Mucosa of descending colon (tissue), 3 donors: ENCODE measurements around the gene KRT20. TPM values are rescaled to one million over a fixed set of nuclear protein-coding genes. Genes with fewer than 3 reads are reported as not detected.

ENCODE experiments used
- ATAC-seq: fragments of 200-7000 bp; cut with Tn5 transposase; one replicate; pipeline ENCODE4 v1.9.1; 2020; ENCODE audit warnings: mild to moderate bottlenecking, moderate library complexity
- DNase-seq, 3 donors: peaks; one replicate each; pipeline ENCODE4 v3.0.0-alpha.2; 2020
- H3K36me3 ChIP-seq: fragments of 200-600 bp; one replicate; pipeline ENCODE4 v1.8.0; 2021; ENCODE audit warnings: low read depth, mild to moderate bottlenecking
- H3K4me1 ChIP-seq: fragments of 200-600 bp; one replicate; pipeline ENCODE4 v1.8.0; 2021; ENCODE audit warnings: low read depth, mild to moderate bottlenecking
- H3K4me3 ChIP-seq: fragments of 200-600 bp; one replicate; pipeline ENCODE4 v1.8.0; 2021; ENCODE audit warnings: mild to moderate bottlenecking
- H3K9me3 ChIP-seq: fragments of 200-600 bp; one replicate; pipeline ENCODE4 v1.8.0; 2021; ENCODE audit warnings: mild to moderate bottlenecking
- CTCF ChIP-seq: fragments of 200-600 bp; IDR thresholded peaks from one replicate; pipeline ENCODE4 v1.8.0; 2022; ENCODE audit warnings: antibody characterized with exemption, mild to moderate bottlenecking
- intact Hi-C, 2 donors: fragments of 100-400 bp; cut with DNase I in 1 of 2; cut with micrococcal nuclease in 1 of 2; formaldehyde crosslinking; loops; one replicate each; pipeline versions ENCODE4 v1.11.0 to v1.11.1; 2022; cut with DNase I, micrococcal nuclease
- total RNA-seq, 3 donors: library from RNA; stranded (reverse); fragmentation: NEBNext Ultra II Directional in 2 of 3; extraction: Animal tissue kit (Norgen Biotek cat#: 25700) in 2 of 3; gene quantifications; one replicate each; pipeline versions ENCODE4 v1.2.1 to v1.2.4, GENCODE V29; 2021 to 2023
- donor health status: DM: no; HTN: no; CAD: no; lungs with moderate emphysema.
- donor health status: DM: no; HTN: no; CAD: no.
- donor health status: DM: no; HTN: yes; CAD: no.

Gene KRT20
- total RNA-seq, 3 donors from 2014 or later: 553 to 1,810 (median 1,312) TPM

- Histone ChIP-seq H3K36me3 (no peaks in the 10 kb centered on the region), H3K4me1 (peaks cover 4% of the 10 kb centered on the region), H3K9me3 (no peaks in the 10 kb centered on the region), H3K4me3 (peak overlapping the region; percentile 6)
- intact Hi-C loops: no loop called here
- ATAC-seq (no peak), DNase-seq (no peak)
- no peak for TF ChIP-seq CTCF
Measured at GRCh38 chr17:40883031-40883430, 2.0 kb downstream of the KRT20 start.

- H3K36me3 ChIP-seq: no peaks in the 10 kb centered on the region
- no peak overlapping the region for H3K4me3 ChIP-seq
- ATAC-seq (no peak), DNase-seq (no peak)
- H3K9me3 ChIP-seq: no peaks in the 10 kb centered on the region
- TF ChIP-seq CTCF: no peak
- intact Hi-C loops: no loop called here
- peaks cover 4% of the 10 kb centered on the region for H3K4me1 ChIP-seq
Measured at GRCh38 chr17:40879026-40879425, 6.0 kb downstream of the KRT20 start.

- Histone ChIP-seq H3K4me3 (no peak overlapping the region), H3K36me3 (no peaks in the 10 kb centered on the region), H3K9me3 (no peaks in the 10 kb centered on the region), H3K4me1 (peaks cover 4% of the 10 kb centered on the region)
- DNase-seq (no peak), ATAC-seq (no peak)
- intact Hi-C loops: no loop called here
- TF ChIP-seq CTCF: no peak
Measured at GRCh38 chr17:40878044-40878443, 7.0 kb downstream of the KRT20 start.

- Histone ChIP-seq H3K36me3 (no peaks in the 10 kb centered on the region), H3K9me3 (no peaks in the 10 kb centered on the region), H3K4me1 (no peaks in the 10 kb centered on the region), H3K4me3 (no peak overlapping the region)
- TF ChIP-seq CTCF: no peak
- DNase-seq (no peak), ATAC-seq (no peak)
- intact Hi-C loops: no loop called here
Measured at GRCh38 chr17:40873801-40874200, 11.2 kb downstream of the KRT20 start.

- Histone ChIP-seq H3K4me1 (no peaks in the 10 kb centered on the region), H3K9me3 (no peaks in the 10 kb centered on the region), H3K4me3 (no peak overlapping the region), H3K36me3 (no peaks in the 10 kb centered on the region)
- no peak for ATAC-seq
- TF ChIP-seq CTCF: no peak
- DNase-seq: no peak
- intact Hi-C loops: no loop called here
Measured at GRCh38 chr17:40873255-40873654, 11.8 kb downstream of the KRT20 start.

- Histone ChIP-seq H3K36me3 (no peaks in the 10 kb centered on the region), H3K9me3 (no peaks in the 10 kb centered on the region), H3K4me1 (no peaks in the 10 kb centered on the region), H3K4me3 (no peak overlapping the region)
- DNase-seq (no peak), ATAC-seq (no peak)
- intact Hi-C loops: no loop called here
- no peak for TF ChIP-seq CTCF
Measured at GRCh38 chr17:40872416-40872815, 12.6 kb downstream of the KRT20 start.
